Measurements from ENCODE around the gene PLXNB1.

The PLXNB1 gene

GRCh38 chr3:48369693-48370332 lies 60.1 kb downstream of the PLXNB1 start:
- DNase-seq, result no peak

- no peak for DNase-seq
These were observed 62.7 kb downstream of the PLXNB1 start for GRCh38 chr3:48367201-48367600.

- DNase-seq, result no peak
These were observed 65.0 kb downstream of the PLXNB1 start for GRCh38 chr3:48364840-48365239.

GRCh38 chr3:48361928-48362327 lies 68.0 kb downstream of the PLXNB1 start:
- DNase-seq, result no peak

GRCh38 chr3:48356419-48356818 lies 73.5 kb downstream of the PLXNB1 start:
- no peak for DNase-seq

- DNase-seq, result no peak
These were observed 75.9 kb downstream of the PLXNB1 start for GRCh38 chr3:48353987-48354386.

All from T-helper 1 cell (primary cell).